NCI-H524 (cell line): ENCODE measurements around the gene ARHGAP30.
A peak's percentile ranks its signal among the peaks of the same experiment; 100 is the strongest.
"Not testable (repeated sequence)": the region's sequence is repeated elsewhere in the genome, so short reads cannot be mapped to it uniquely, and the experiment has no call there.

Source experiments
- DNase-seq, 2 experiments: peaks; one replicate each; lab custom pipeline; 2025; lab: John Stamatoyannopoulos, UW

ARHGAP30 gene

GRCh38 chr1:161039546-161039945, 30.1 kb downstream of the ARHGAP30 start:
- no peak for DNase-seq

- DNase-seq, result no peak
These were observed 30.5 kb downstream of the ARHGAP30 start for GRCh38 chr1:161039154-161039545.

GRCh38 chr1:161038523-161039153, 31.1 kb downstream of the ARHGAP30 start, which contains the start of gene TSTD1:
Gene TSTD1, minus strand, starts transcription at chr1:161038964. Its CDS starts 75 bp downstream, at chr1:161038889.
- peak in 1 of 2 experiments; percentile 37 for DNase-seq

GRCh38 chr1:161037661-161038522, 31.8 kb downstream of the ARHGAP30 start:
- no peak for DNase-seq

GRCh38 chr1:161033751-161034150, 35.9 kb downstream of the ARHGAP30 start:
- DNase-seq, result no peak

GRCh38 chr1:161032409-161032808, 37.3 kb downstream of the ARHGAP30 start:
- DNase-seq, result no peak

GRCh38 chr1:161031874-161032273, 37.8 kb downstream of the ARHGAP30 start:
- no peak for DNase-seq

GRCh38 chr1:161029466-161029865, 40.2 kb downstream of the ARHGAP30 start:
- DNase-seq, result not testable (repeated sequence)

GRCh38 chr1:161026954-161027353, 42.7 kb downstream of the ARHGAP30 start:
- not testable (repeated sequence) for DNase-seq

GRCh38 chr1:161022432-161022831, 47.3 kb downstream of the ARHGAP30 start:
- not testable (repeated sequence) for DNase-seq

- no peak for DNase-seq
These were observed 47.7 kb downstream of the ARHGAP30 start for GRCh38 chr1:161021970-161022353.

GRCh38 chr1:161021165-161021969, 48.3 kb downstream of the ARHGAP30 start:
- no peak for DNase-seq

- DNase-seq, result no peak
These were observed 49.1 kb downstream of the ARHGAP30 start, which contains the start of gene F11R for GRCh38 chr1:161020509-161021164. Gene F11R, minus strand, starts transcription at chr1:161021152. Its CDS starts 79 bp downstream, at chr1:161021073.

- no peak for DNase-seq
These were observed 49.8 kb downstream of the ARHGAP30 start for GRCh38 chr1:161019751-161020495.

GRCh38 chr1:161019111-161019660, 50.5 kb downstream of the ARHGAP30 start:
- not testable (repeated sequence) for DNase-seq

- DNase-seq, result no peak
These were observed 51.1 kb downstream of the ARHGAP30 start for GRCh38 chr1:161018631-161018930.

- DNase-seq, result peak in 1 of 2 experiments; percentile 10
These were observed 51.7 kb downstream of the ARHGAP30 start for GRCh38 chr1:161017756-161018630.

- not testable (repeated sequence) for DNase-seq
These were observed 52.5 kb downstream of the ARHGAP30 start for GRCh38 chr1:161017181-161017580.

- DNase-seq, result not testable (repeated sequence)
These were observed 53.0 kb downstream of the ARHGAP30 start for GRCh38 chr1:161016683-161017082.
